K562 (cell line): ENCODE results near the gene LGALS7. TPM values are rescaled to one million over a fixed set of nuclear protein-coding genes. Genes with fewer than 3 reads are reported as not detected.

Experiments used
- ARID3A ChIP-seq: IDR thresholded peaks from 2 replicates; pipeline ENCODE4 v1.6.1; 2012; ENCODE audit warnings: low read depth, low read length, improper control_type of control experiment, borderline replicate concordance
- BMI1 ChIP-seq: fragments of 150-350 bp; IDR thresholded peaks from 2 replicates; pipeline ENCODE4 v1.6.1; 2014; ENCODE audit warnings: low read length
- CBX3 ChIP-seq, 2 experiments: IDR thresholded peaks; 1 replicate in 1 of 2; 2 replicates in 1 of 2; pipeline ENCODE4 v1.6.1; 2012; ENCODE audit warnings: inconsistent platforms in 2 of 2, low read length in 2 of 2, borderline replicate concordance in 1 of 2, control low read depth in 1 of 2
- CHCHD3 ChIP-seq: fragments of 250-450 bp; sonication (Bioruptor Pico); IDR thresholded peaks from 2 replicates; pipeline ENCODE4 v2.1.2; 2022; ENCODE audit warnings: mild to moderate bottlenecking
- CLOCK ChIP-seq: fragments of 250-450 bp; sonication (Bioruptor Pico); IDR thresholded peaks from 2 replicates; pipeline ENCODE4 v1.4.0; 2020; ENCODE audit warnings: mild to moderate bottlenecking, moderate library complexity, borderline replicate concordance
- CREM ChIP-seq: IDR thresholded peaks from 2 replicates; pipeline ENCODE4 v1.6.1; 2014; ENCODE audit warnings: antibody characterized with exemption, low read depth
- CTBP1 ChIP-seq: fragments of 450-650 bp; IDR thresholded peaks from 2 replicates; pipeline ENCODE4 v1.6.1; 2016; ENCODE audit warnings: borderline replicate concordance
- HDAC1 ChIP-seq, 2 experiments: fragments of 450-650 bp; IDR thresholded peaks; 2 replicates each; pipeline ENCODE4 v1.6.1; 2016 to 2017; ENCODE audit warnings: inconsistent platforms in 1 of 2, mild to moderate bottlenecking in 1 of 2, moderate library complexity in 1 of 2
- HDAC2 ChIP-seq: fragments of 450-650 bp; IDR thresholded peaks from 2 replicates; pipeline ENCODE4 v1.6.1; 2016; ENCODE audit warnings: mild to moderate bottlenecking
- KAT2B ChIP-seq: IDR thresholded peaks from one replicate; pipeline ENCODE4 v1.6.1; 2012; ENCODE audit warnings: low read depth, mild to moderate bottlenecking, control low read depth, inconsistent platforms, low read length, moderate library complexity
- KLF1 ChIP-seq: fragments of 450-650 bp; IDR thresholded peaks from 2 replicates; pipeline ENCODE4 v1.6.1; 2016; ENCODE audit warnings: missing genetic modification characterization, missing compliant biosample characterization
- POLR3G ChIP-seq: IDR thresholded peaks from 2 replicates; pipeline ENCODE4 v1.6.1; 2011; ENCODE audit not compliant: insufficient read length, insufficient replicate concordance; ENCODE audit errors: extremely low read depth
- PTRF ChIP-seq: fragments of 450-650 bp; IDR thresholded peaks from 2 replicates; pipeline ENCODE4 v1.6.1; 2016; ENCODE audit warnings: mild to moderate bottlenecking, missing genetic modification characterization, missing compliant biosample characterization
- TGIF2 ChIP-seq: sonication (generic); formaldehyde crosslinking; IDR thresholded peaks from 2 replicates; pipeline ENCODE4 v1.8.1; 2022; ENCODE audit warnings: mild to moderate bottlenecking, missing genetic modification reagents, moderate library complexity
- YBX1 ChIP-seq: fragments of 450-650 bp; IDR thresholded peaks from 2 replicates; pipeline ENCODE4 v1.7.1; 2016; ENCODE audit warnings: mild to moderate bottlenecking
- ZBTB26 ChIP-seq: fragments of 450-650 bp; formaldehyde crosslinking; IDR thresholded peaks from 2 replicates; pipeline ENCODE4 v1.4.0; 2022; ENCODE audit warnings: missing genetic modification characterization
- ZFP1 ChIP-seq: fragments of 450-650 bp; formaldehyde crosslinking; IDR thresholded peaks from 2 replicates; pipeline ENCODE4 v1.4.0; 2020; ENCODE audit warnings: mild to moderate bottlenecking, mixed read lengths
- ZNF253 ChIP-seq: fragments of 250-450 bp; sonication (Bioruptor Pico); conservative IDR thresholded peaks from 2 replicates; pipeline ENCODE4 v1.6.1; 2021; ENCODE audit warnings: mild to moderate bottlenecking
- ZNF311 ChIP-seq: fragments of 250-450 bp; sonication (Bioruptor Pico); IDR thresholded peaks from 2 replicates; pipeline ENCODE4 v1.4.0; 2020; ENCODE audit warnings: mild to moderate bottlenecking, moderate library complexity
- ZNF398 ChIP-seq: fragments of 250-450 bp; sonication (Bioruptor Pico); IDR thresholded peaks from 2 replicates; pipeline ENCODE4 v1.8.0; 2021; ENCODE audit warnings: moderate library complexity, mild to moderate bottlenecking, inconsistent platforms
- ZNF57 ChIP-seq: fragments of 450-650 bp; formaldehyde crosslinking; IDR thresholded peaks from 2 replicates; pipeline ENCODE4 v1.4.0; 2020; ENCODE audit warnings: mild to moderate bottlenecking, moderate library complexity
- ZNF699 ChIP-seq: fragments of 250-450 bp; sonication (Bioruptor Pico); IDR thresholded peaks from 2 replicates; pipeline ENCODE4 v1.8.0; 2021; ENCODE audit warnings: mild to moderate bottlenecking, moderate library complexity; ENCODE audit not compliant: insufficient replicate concordance
- polyA plus RNA-seq, 8 experiments: library from polyadenylated mRNA; depleted of rRNA in 4 of 8; stranded (reverse) in 5 of 8; unstranded in 3 of 8; fragments of >200 nt; fragmentation: Nextera tagmentation in 2 of 8; fragmentation: Illumina TruSeq in 1 of 8; extraction: Ambion mirVana in 2 of 8; extraction: Trizol in 1 of 8; gene quantifications; 2 replicates each; pipeline versions ENCODE4 v1.2.1 to v1.2.3, GENCODE V29; 2011 to 2014; ENCODE audit warnings: inconsistent platforms in 1 of 8, missing spikeins in 1 of 8
- total RNA-seq, 7 experiments: library from RNA; depleted of rRNA in 6 of 7; stranded (reverse); fragments of >200 nt in 6 of 7; fragmentation: Illumina TruSeq in 2 of 7; extraction: Trizol in 2 of 7; gene quantifications; 2 replicates each; pipeline versions ENCODE4 v1.2.1 to v1.2.3, GENCODE V29; 2011 to 2021; ENCODE audit warnings: low replicate concordance in 1 of 7

Gene LGALS7
- total and polyA plus RNA-seq, 9 of the 15 experiments (the other 6 are each of a cell fraction or from before 2014, with no cell fraction given) = not detected

- no peak for TF ChIP-seq ZNF398 (CRISPR knock-in tag)
- no peak for TF ChIP-seq ARID3A
- no peak for TF ChIP-seq ZNF699 (CRISPR knock-in tag)
- TF ChIP-seq CLOCK (CRISPR knock-in tag) = no peak
- TF ChIP-seq ZBTB26 (CRISPR knock-in tag) = no peak
- peak; percentile 27; the same call in 1 of the 2 replicates for TF ChIP-seq CREM
- 0 out of 2 replicates have a peak, but pooled peaks have one; percentile 45 for TF ChIP-seq HDAC2
- TF ChIP-seq CHCHD3 = no peak
- peak in 1 of 2 experiments; percentile 15; a peak in 1 of 3 replicates for TF ChIP-seq CBX3 (IDR thresholded peaks at IDR 0.05; ENCODE audit: borderline replicate concordance in 1 of 2, low read length in 2 of 2)
- no peak for TF ChIP-seq ZNF57 (CRISPR knock-in tag)
- no peak for TF ChIP-seq TGIF2
- no peak for TF ChIP-seq BMI1
- no peak for TF ChIP-seq ZFP1 (CRISPR knock-in tag)
- TF ChIP-seq ZNF253 (CRISPR knock-in tag) = no peak
- peak in 1 of 2 experiments; percentile 68; a peak in 2 of 4 replicates for TF ChIP-seq HDAC1 (IDR thresholded peaks at IDR 0.05)
- peak; percentile 51 for TF ChIP-seq CTBP1
- TF ChIP-seq YBX1 = no peak
- no peak for TF ChIP-seq KAT2B
- no peak for TF ChIP-seq PTRF (tag)
- no peak for TF ChIP-seq KLF1 (tag)
- no peak for TF ChIP-seq ZNF311
- no peak for TF ChIP-seq POLR3G
These were observed 45.3 kb downstream of the LGALS7 start (continued) for GRCh38 chr19:38727868-38728660.
